GM23338 (cell line): ENCODE measurements around the gene WDR37.

Source experiments
- CREB1 ChIP-seq: fragments of 250-450 bp; sonication (Bioruptor Pico); IDR thresholded peaks from 2 replicates; pipeline ENCODE4 v1.5.0; 2020; ENCODE audit warnings: low read depth, mild to moderate bottlenecking, moderate library complexity
- CTCF ChIP-seq, 2 experiments: fragments of 200-600 bp in 1 of 2; sonication (generic) in 1 of 2; conservative IDR thresholded peaks; 2 replicates each; pipeline versions ENCODE4 v1.5.1 to v1.6.1; 2016 to 2017; ENCODE audit warnings: antibody characterized with exemption in 2 of 2, low read depth in 2 of 2, mild to moderate bottlenecking in 2 of 2, moderate library complexity in 1 of 2
- EZH2 ChIP-seq: fragments of 200-600 bp; sonication (generic); IDR thresholded peaks from one replicate; pipeline ENCODE4 v1.8.0; 2017; ENCODE audit warnings: antibody characterized with exemption, mild to moderate bottlenecking, low read depth; ENCODE audit not compliant: unreplicated experiment
- EZH2phosphoT487 ChIP-seq: fragments of 200-600 bp; sonication (generic); IDR thresholded peaks from one replicate; pipeline ENCODE4 v1.8.1; 2018; ENCODE audit warnings: antibody characterized with exemption; ENCODE audit not compliant: unreplicated experiment
- JUNB ChIP-seq: IDR thresholded peaks from one replicate; pipeline ENCODE4 v1.6.1; 2016; ENCODE audit warnings: antibody characterized with exemption; ENCODE audit not compliant: unreplicated experiment
- POLR2AphosphoS5 ChIP-seq: IDR thresholded peaks from 2 replicates; pipeline ENCODE4 v1.6.1; 2016; ENCODE audit warnings: antibody characterized with exemption, low read depth
- TF ChIP-seq, protein P1 (sequence below): IDR thresholded peaks from one replicate; pipeline ENCODE4 v1.6.1; 2018; ENCODE audit warnings: antibody characterized with exemption; ENCODE audit not compliant: unreplicated experiment

DNA sequence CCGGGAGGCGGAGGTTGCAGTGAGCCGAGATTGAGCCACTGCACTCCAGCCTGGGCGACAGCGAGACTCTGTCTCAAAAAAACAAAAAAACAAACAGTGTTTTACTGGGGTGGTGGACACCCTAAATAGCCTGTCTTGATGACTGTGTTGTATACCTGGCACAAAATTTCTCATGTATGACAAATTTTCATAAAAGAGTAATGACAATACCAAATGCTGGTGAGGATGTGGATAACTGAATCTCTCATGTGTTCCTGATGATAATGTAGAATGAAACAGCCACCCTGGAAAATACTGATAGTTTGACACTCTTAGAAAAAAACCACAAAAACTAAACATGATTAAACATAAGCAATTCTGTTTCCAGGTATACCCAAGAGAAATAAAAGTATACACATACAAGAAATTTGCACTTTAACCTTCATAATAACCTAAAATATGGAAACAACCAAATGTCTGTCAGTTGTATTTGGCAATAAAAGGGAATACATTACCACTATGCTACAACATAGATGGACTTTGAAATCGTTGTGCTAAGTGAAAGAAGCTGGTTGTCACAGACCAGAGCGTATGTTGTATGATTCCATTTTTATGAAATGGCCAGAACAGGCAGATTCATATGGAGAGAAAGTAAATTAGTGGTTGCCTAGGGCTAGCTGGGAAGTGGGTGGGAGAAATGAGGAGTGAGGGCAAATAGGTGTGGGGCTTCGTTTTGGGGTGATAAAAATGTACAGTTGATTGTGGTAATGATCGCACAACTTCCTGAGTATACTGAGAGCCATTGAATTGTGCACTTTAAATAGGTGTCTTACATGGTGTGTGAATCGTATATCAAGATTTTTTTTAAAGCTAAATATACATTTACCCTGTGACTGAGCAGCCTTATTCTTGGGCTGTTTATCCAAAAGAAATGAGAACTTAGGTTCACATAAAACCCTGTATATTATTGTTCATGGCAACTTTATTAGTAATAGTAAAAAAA is 12.5 kb downstream of the WDR37 start:
- TF ChIP-seq, protein P1, sequence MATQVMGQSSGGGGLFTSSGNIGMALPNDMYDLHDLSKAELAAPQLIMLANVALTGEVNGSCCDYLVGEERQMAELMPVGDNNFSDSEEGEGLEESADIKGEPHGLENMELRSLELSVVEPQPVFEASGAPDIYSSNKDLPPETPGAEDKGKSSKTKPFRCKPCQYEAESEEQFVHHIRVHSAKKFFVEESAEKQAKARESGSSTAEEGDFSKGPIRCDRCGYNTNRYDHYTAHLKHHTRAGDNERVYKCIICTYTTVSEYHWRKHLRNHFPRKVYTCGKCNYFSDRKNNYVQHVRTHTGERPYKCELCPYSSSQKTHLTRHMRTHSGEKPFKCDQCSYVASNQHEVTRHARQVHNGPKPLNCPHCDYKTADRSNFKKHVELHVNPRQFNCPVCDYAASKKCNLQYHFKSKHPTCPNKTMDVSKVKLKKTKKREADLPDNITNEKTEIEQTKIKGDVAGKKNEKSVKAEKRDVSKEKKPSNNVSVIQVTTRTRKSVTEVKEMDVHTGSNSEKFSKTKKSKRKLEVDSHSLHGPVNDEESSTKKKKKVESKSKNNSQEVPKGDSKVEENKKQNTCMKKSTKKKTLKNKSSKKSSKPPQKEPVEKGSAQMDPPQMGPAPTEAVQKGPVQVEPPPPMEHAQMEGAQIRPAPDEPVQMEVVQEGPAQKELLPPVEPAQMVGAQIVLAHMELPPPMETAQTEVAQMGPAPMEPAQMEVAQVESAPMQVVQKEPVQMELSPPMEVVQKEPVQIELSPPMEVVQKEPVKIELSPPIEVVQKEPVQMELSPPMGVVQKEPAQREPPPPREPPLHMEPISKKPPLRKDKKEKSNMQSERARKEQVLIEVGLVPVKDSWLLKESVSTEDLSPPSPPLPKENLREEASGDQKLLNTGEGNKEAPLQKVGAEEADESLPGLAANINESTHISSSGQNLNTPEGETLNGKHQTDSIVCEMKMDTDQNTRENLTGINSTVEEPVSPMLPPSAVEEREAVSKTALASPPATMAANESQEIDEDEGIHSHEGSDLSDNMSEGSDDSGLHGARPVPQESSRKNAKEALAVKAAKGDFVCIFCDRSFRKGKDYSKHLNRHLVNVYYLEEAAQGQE: no peak
- TF ChIP-seq CTCF (conservative IDR thresholded peaks at IDR 0.05; ENCODE audit: low read depth in 2 of 2): no peak
- no peak for TF ChIP-seq POLR2AphosphoS5
- TF ChIP-seq JUNB: no peak
- TF ChIP-seq EZH2phosphoT487: no peak
- no peak for TF ChIP-seq CREB1 (CRISPR knock-in tag)
- TF ChIP-seq EZH2: no peak
